HG03565 (cell line): ENCODE measurements around the gene PROM1.

Experiments
- ATAC-seq: cut with Tn5 transposase; IDR thresholded peaks from one replicate; pipeline ENCODE4 v1.9.1; 2021; ENCODE audit warnings: mild to moderate bottlenecking, moderate library complexity; ENCODE audit not compliant: unreplicated experiment

The PROM1 gene, protein sequence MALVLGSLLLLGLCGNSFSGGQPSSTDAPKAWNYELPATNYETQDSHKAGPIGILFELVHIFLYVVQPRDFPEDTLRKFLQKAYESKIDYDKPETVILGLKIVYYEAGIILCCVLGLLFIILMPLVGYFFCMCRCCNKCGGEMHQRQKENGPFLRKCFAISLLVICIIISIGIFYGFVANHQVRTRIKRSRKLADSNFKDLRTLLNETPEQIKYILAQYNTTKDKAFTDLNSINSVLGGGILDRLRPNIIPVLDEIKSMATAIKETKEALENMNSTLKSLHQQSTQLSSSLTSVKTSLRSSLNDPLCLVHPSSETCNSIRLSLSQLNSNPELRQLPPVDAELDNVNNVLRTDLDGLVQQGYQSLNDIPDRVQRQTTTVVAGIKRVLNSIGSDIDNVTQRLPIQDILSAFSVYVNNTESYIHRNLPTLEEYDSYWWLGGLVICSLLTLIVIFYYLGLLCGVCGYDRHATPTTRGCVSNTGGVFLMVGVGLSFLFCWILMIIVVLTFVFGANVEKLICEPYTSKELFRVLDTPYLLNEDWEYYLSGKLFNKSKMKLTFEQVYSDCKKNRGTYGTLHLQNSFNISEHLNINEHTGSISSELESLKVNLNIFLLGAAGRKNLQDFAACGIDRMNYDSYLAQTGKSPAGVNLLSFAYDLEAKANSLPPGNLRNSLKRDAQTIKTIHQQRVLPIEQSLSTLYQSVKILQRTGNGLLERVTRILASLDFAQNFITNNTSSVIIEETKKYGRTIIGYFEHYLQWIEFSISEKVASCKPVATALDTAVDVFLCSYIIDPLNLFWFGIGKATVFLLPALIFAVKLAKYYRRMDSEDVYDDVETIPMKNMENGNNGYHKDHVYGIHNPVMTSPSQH

DNA sequence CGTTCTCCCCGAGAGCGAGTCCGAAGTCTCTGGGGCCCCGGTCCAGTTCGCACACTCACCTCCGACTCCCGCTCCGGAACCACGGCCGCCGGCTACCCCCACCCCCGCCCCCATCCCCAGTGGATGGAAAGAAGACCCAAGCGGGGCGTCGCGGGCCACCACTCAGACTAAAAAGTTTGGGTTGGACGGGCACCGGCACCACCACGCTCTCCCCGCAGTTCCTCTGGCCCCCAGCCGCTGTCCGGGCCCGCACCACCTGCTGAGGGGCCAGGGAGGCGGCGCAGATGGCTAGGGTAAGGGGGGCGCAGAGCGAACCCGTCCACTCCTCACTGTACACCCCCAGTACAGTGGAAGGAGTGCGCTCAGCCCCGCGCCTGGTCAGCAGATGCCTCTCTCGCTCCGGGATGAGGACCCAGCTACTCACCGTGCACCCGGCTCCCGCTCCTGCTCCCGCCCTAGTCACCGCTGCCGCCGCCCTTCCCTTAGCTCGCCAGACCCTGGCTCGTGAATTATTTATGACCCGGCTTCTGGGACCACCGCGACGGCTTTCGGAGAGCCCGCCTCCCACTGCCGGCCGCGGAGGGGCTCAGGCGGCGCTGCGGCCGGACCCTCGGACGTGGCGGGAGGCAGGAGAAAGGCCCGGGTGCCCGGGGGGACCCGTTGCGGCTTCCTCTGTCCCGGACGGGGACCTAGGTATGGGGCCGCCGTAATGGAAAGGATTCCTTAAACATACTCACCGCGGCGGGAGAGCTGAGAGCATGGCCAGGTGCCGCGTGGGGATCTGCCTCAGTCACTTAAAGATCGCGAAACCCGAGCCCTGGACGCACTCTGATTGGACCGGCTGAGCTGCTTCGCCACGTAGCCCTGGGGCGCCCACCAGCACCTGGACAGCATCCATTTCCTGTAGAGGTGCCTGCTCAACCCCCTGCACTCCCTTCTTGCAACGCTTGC lies at the start of gene PROM1:
Gene PROM1 (minus strand): TSS at position 783 of the 951 bp plus-strand sequence. CDS start 8,117 bp downstream, outside the sequence.
- ATAC-seq, result no peak

GRCh38 chr4:16133406-16133805 lies 49.6 kb upstream of the PROM1 start:
- ATAC-seq, result no peak

DNA sequence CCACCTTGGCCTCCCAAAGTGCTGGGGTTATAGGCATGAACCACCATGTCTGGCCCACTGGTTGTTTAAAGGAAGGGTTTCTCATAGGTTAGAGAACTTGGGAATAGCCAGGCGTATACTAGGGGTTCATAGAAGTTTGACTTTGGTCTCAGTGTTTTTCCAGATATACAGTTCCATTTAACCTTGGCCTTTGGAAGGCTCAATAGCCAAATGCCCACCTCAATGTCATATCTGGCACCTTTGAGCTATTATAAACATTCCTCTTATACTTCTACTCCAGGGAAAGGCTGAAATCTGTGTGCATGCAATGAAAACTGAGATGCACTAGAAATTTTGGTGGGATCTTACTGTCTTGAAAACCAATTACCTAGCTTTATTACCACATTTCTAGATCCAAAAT lies 47.5 kb upstream of the PROM1 start:
- no peak for ATAC-seq

DNA sequence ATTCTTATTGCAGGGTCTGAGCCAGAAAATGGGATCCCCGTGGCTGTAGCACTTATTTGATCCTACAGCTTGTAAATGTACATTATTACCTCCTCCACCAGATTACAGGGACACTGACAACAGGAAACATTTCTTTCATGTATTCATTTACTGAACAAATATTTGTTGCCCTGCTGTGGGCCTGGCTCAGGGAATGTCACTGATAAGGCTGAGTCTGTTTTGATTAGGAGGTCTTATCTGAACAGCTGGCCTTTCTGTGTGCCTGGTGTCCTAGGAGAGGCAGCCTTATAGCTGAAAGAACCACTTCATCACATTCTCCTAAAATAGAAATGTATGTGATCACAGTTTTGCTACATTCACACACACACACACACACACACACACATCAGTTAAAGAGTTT lies 45.5 kb upstream of the PROM1 start:
- no peak for ATAC-seq

DNA sequence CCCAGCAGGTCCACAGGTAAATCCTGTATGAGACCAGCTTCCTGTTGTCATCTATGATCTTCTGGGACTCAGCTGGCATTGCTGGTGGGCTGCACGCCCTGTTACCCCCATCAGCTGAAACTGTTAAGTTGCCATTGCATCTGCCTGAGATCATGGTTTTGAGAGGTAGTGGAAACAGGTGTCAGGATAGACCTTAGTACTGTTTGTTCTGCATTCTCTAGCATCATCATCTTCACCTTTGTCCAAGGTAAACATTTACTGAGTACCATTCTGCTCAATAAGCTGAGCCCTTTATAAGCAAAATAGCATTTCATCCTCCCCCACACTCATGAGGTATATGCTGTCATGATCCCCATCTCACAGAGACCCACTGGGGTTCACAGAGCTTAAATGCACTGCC lies 42.9 kb upstream of the PROM1 start:
- ATAC-seq, result no peak

- no peak for ATAC-seq
Observed at GRCh38 chr4:16125571-16126445, 42.0 kb upstream of the PROM1 start.

GRCh38 chr4:16124232-16124631 lies 40.4 kb upstream of the PROM1 start:
- no peak for ATAC-seq

- ATAC-seq, result no peak
Observed at GRCh38 chr4:16123356-16124084, 39.7 kb upstream of the PROM1 start.

- no peak for ATAC-seq
Observed at GRCh38 chr4:16122784-16123183, 39.0 kb upstream of the PROM1 start.

DNA sequence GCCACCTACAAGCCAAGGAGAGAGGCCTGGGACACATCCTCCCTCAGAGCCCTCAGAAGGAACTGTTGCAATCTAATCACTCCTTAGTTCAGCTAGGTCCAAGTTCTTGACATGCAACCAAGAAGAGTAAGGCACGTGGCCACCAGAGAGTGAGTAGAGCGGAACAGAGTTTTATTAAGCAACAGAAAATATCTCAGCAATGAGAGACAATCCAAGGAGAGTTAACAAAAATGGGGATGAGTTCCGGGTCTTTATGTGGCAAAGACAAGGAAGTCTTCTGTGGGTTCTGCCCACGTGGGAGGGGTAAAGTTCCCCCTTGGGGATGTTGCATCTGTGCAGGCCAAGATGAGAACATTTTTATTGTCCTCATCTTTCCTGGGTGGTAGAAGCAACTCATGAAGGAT lies 38.5 kb upstream of the PROM1 start:
- ATAC-seq, result no peak

GRCh38 chr4:16120720-16121119 lies 36.9 kb upstream of the PROM1 start:
- ATAC-seq, result no peak

DNA sequence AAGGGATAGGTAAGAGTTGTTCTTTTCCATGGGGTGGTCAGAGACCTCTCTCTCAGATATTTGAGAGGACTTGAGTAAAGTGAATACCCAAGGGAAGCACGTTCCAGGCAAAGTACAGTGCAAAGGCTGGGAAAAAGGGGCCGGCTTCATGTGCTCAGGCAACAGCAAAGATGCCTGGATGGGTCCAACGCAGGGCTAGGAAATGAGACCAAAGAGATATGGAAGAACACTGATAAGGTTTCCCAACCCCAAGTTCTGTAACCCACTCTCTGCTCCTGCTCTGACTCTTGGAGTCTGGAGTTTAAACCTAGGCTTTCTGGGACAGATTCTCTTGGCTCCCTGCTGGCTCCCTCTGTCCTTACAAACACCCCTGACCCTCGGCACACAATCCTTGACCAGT lies 36.2 kb upstream of the PROM1 start:
- ATAC-seq, result no peak

DNA sequence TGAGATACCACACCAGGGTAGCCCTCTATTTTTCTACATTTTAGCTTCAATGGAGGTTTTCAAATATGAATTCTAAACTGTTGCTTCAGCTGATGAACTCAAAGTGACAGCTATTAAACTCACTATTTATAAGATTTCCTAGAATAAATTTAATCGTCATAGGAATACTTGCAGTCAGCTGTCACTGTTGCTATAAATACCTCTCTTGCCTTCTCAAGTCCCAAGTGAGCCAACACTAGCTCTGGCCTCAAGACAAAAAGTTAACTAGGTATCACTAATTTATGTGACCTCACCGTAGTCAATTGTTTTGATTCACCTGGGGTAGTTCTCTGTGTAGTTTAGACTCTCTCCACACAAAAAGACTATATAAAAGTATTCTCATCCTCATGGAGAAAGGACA lies 34.3 kb upstream of the PROM1 start:
- ATAC-seq, result no peak

DNA sequence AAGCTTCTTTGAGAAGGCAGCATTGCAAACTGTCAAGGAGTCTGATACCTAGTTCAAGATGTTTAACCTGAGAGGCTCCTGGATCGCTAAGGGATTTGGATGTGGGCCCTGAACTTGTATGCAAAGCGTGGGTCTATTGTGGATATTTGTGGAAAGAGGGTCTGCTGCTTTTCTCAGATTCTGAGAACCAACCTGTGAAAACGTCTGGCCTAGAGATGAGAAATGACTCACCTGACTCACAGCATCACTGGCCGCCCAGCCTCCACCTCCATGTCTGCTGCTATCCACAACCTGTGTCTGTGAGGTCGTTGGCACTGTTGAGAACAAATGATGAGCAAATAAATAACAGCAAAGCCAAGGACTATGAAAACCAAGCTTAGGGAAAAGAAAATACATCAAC lies 33.3 kb upstream of the PROM1 start:
- no peak for ATAC-seq

DNA sequence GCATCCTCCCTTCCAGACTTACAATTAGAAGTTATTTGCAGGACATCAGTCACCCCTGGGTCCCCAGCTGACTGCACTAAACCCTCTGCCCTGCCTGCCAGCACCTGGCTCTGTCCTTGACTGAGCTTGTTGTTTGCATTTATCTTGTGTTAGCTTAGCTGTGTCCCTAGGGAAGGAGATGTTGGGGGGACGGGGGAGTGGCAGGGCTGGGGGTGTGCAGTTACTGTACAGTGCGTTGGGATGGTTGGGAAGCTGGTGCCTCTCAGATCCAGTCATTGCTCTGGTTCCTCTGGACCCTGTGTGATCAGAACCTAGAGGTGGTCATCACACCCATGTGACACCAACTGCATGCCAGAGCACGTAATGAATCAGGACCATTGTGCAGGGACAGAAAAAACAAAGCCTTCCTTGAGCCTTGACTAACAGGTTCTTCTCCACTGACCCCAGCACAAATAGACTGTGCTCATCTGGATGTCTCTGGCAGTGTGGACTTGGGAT lies 32.7 kb upstream of the PROM1 start:
- ATAC-seq, result no peak

DNA sequence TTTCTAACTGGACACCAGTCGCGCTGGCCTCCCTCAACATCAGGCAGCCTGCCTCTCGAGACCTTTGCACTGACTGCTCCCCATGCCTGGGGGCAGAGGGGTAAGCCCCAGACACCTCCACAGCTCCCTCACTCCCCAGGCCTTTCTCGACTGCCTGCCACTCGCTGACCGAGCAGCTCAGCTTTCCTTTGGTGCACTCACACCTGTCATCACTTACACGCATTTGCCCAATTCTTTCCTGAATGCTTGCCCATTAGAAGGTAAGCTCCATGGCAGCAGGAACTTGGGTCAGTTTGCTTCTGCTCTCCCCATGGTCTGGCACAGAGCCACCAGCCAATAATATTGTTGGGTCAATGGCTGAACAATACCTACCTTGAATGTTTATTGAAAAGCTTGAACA lies 32.2 kb upstream of the PROM1 start:
- ATAC-seq, result no peak

DNA sequence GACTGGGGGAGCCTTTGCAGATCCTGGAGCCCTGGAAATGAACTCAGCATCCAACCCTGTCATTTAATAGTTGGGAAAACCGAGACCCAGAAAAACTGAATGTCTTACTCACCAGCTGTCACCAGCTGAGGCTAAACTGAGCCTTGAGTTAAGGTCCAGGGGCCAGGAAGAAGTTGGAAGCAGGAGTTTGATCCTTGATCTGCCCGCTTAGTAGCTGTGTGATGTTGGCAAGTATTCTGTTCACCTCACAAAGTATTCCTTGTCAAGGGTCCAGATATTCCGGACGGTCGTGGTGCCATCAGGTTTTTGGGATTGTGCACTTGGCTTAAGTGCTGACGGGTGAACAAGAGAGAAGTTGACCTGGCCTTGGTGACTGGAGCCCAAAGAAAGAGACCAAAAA lies 30.7 kb upstream of the PROM1 start:
- no peak for ATAC-seq

DNA sequence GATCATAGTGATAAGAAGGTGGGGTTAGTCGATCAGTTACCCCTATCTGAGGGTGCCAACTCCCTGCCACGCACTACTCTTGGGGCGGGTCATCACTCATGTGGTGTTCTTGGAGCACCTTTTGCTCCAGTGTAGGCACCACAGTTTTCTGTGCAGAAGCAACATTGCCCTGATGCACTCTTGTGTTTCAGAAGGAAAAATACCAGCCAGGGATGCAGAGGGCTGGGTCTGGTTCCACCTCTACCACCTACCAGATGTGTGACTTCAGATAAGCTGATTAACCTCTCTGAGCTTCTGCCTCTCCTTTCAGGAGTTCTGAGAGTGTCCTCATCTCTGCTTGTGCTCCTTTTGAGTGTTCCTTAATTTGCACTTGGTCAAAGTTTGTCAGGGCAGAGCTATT lies 29.9 kb upstream of the PROM1 start:
- ATAC-seq, result no peak

DNA sequence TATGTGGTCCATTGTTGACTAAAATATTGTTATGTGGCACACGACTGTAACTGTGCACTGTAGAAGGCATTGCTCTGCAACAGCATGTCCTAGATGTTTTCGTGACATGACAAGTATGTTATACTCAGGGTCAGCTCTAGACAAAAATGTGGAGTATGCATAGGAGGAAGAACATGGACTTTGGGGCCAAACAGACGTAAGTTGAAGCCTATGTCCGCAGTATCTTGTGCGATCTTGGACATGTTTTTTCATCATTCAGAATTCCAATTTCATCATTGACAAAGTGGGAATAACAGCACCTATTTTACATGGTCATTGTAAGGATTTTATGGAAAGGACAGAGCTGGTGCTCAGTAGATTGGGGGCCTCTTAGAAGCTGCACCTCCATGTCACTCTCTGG lies 27.7 kb upstream of the PROM1 start:
- ATAC-seq, result no peak
